IMR-90 (cell line): Measurements from ENCODE around the gene RPL35. TPM values are rescaled to one million over a fixed set of nuclear protein-coding genes. Genes with fewer than 3 reads are reported as not detected.

Source experiments
- ATAC-seq: fragments of 200-7000 bp; cut with Tn5 transposase; 2 replicates; pipeline ENCODE4 v1.9.1; 2020; ENCODE audit warnings: low read depth, mild to moderate bottlenecking, moderate library complexity
- BruUV-seq: library from RNA; stranded (reverse); fragments of 400-500 nt; replicated peaks from 2 replicates; lab custom pipeline; 2021; lab: Mats Ljungman, UMichigan
- CTCF ChIA-PET: fragments of 300-600 bp; formaldehyde crosslinking; extraction: SDS; loops from one replicate; lab custom pipeline; 2021; ENCODE audit warnings: antibody characterized with exemption; lab: Yijun Ruan, JAX
- POLR2A ChIA-PET: fragments of 300-600 bp; sonication (Branson Sonifier 250); formaldehyde crosslinking; loops from one replicate; lab custom pipeline; 2022; ENCODE audit warnings: antibody characterized with exemption; ENCODE audit not compliant: unreplicated experiment; lab: Charles Lee
- DNase-seq: peaks from one replicate; pipeline ENCODE4 v3.0.0; 2013
- H2AFZ ChIP-seq: replicated peaks from 2 replicates; pipeline ENCODE3; 2013; ENCODE audit warnings: low read length, mild to moderate bottlenecking; ENCODE audit not compliant: poor library complexity
- H2AK5ac ChIP-seq: 2 replicates; pipeline ENCODE4 v1.6.1; 2013; ENCODE audit warnings: low read depth, low read length, inconsistent platforms
- H2AK9ac ChIP-seq: replicated peaks from 2 replicates; pipeline ENCODE3; 2013; ENCODE audit warnings: mild to moderate bottlenecking, low read depth, low read length, moderate library complexity; ENCODE audit not compliant: poor library complexity
- H2BK120ac ChIP-seq: 2 replicates; pipeline ENCODE4 v1.6.1; 2013; ENCODE audit warnings: low read depth, low read length, inconsistent platforms
- H2BK15ac ChIP-seq: 3 replicates; pipeline ENCODE4 v1.6.1; 2013; ENCODE audit warnings: low read depth, low read length, inconsistent platforms
- H2BK20ac ChIP-seq: 2 replicates; pipeline ENCODE4 v1.6.1; 2013; ENCODE audit warnings: low read depth, mild to moderate bottlenecking, inconsistent platforms, low read length, moderate library complexity
- H2BK5ac ChIP-seq: 2 replicates; pipeline ENCODE4 v1.6.1; 2013; ENCODE audit warnings: mild to moderate bottlenecking, low read depth, low read length, inconsistent platforms; ENCODE audit not compliant: poor library complexity, severe bottlenecking
- H3K14ac ChIP-seq: replicated peaks from 2 replicates; pipeline ENCODE4 v1.6.1; 2013; ENCODE audit warnings: low read depth, low read length, inconsistent platforms
- H3K18ac ChIP-seq: 2 replicates; pipeline ENCODE4 v1.6.1; 2013; ENCODE audit warnings: low read depth, low read length, control low read depth
- H3K23ac ChIP-seq: 2 replicates; pipeline ENCODE4 v1.6.1; 2013; ENCODE audit warnings: low read depth, low read length, inconsistent platforms
- H3K27ac ChIP-seq: 2 replicates; pipeline ENCODE4 v1.5.1; 2013; ENCODE audit warnings: mild to moderate bottlenecking, control low read depth, low read length; ENCODE audit not compliant: insufficient read depth
- H3K27me3 ChIP-seq: 2 replicates; pipeline ENCODE4 v1.6.1; 2013; ENCODE audit warnings: low read length; ENCODE audit not compliant: control insufficient read depth, insufficient read depth
- H3K36me3 ChIP-seq: 2 replicates; pipeline ENCODE4 v1.6.1; 2013; ENCODE audit warnings: low read length, mixed read lengths; ENCODE audit not compliant: control insufficient read depth, insufficient read depth
- H3K4ac ChIP-seq: 2 replicates; pipeline ENCODE4 v1.6.1; 2013; ENCODE audit warnings: low read depth, low read length, inconsistent platforms
- H3K4me1 ChIP-seq: 2 replicates; pipeline ENCODE4 v1.6.1; 2013; ENCODE audit warnings: low read length, mixed read lengths; ENCODE audit not compliant: control insufficient read depth, insufficient read depth
- H3K4me2 ChIP-seq: 2 replicates; pipeline ENCODE4 v1.6.1; 2013; ENCODE audit warnings: low read depth, mild to moderate bottlenecking, control low read depth, low read length, moderate library complexity
- H3K4me3 ChIP-seq: 2 replicates; pipeline ENCODE4 v1.5.1; 2013; ENCODE audit warnings: low read depth, mild to moderate bottlenecking, control low read depth, low read length, moderate library complexity; ENCODE audit not compliant: insufficient read depth
- H3K56ac ChIP-seq: 2 replicates; pipeline ENCODE4 v1.6.1; 2013; ENCODE audit warnings: low read length, inconsistent platforms; ENCODE audit not compliant: insufficient read depth; ENCODE audit errors: extremely low read depth
- H3K79me1 ChIP-seq, 2 experiments: 2 replicates each; pipeline ENCODE4 v1.6.1; 2013; ENCODE audit warnings: low read length in 2 of 2, inconsistent platforms in 1 of 2, low read depth in 1 of 2
- H3K9ac ChIP-seq: 2 replicates; pipeline ENCODE4 v1.6.1; 2013; ENCODE audit warnings: low read depth, low read length, control low read depth
- H3K9me1 ChIP-seq: 2 replicates; pipeline ENCODE4 v1.6.1; 2013; ENCODE audit warnings: low read length, inconsistent platforms; ENCODE audit not compliant: insufficient read depth
- H3K9me3 ChIP-seq: 2 replicates; pipeline ENCODE4 v1.6.1; 2013; ENCODE audit warnings: low read length; ENCODE audit not compliant: control insufficient read depth, insufficient read depth
- H4K20me1 ChIP-seq: 2 replicates; pipeline ENCODE4 v1.6.1; 2013; ENCODE audit warnings: low read length, inconsistent platforms; ENCODE audit not compliant: insufficient read depth
- H4K5ac ChIP-seq: 2 replicates; pipeline ENCODE4 v1.6.1; 2013; ENCODE audit warnings: mild to moderate bottlenecking, low read depth, low read length, control low read depth
- H4K8ac ChIP-seq, 2 experiments: 2 replicates each; pipeline ENCODE4 v1.6.1; 2013; ENCODE audit warnings: low read depth in 2 of 2, low read length in 2 of 2, control low read depth in 1 of 2, inconsistent platforms in 1 of 2
- H4K91ac ChIP-seq: 2 replicates; pipeline ENCODE4 v1.6.1; 2013; ENCODE audit warnings: low read depth, low read length, inconsistent platforms; ENCODE audit not compliant: insufficient read depth
- CEBPB ChIP-seq: IDR thresholded peaks from 2 replicates; pipeline ENCODE4 v1.6.1; 2012; ENCODE audit warnings: low read depth, low read length, improper control_type of control experiment
- CTCF ChIP-seq: conservative IDR thresholded peaks from 2 replicates; pipeline ENCODE4 v1.5.1; 2012; ENCODE audit warnings: mild to moderate bottlenecking, low read depth, low read length, improper control_type of control experiment
- MAZ ChIP-seq: IDR thresholded peaks from 2 replicates; pipeline ENCODE4 v1.6.1; 2012; ENCODE audit warnings: low read depth, mild to moderate bottlenecking, low read length, improper control_type of control experiment, moderate library complexity, borderline replicate concordance
- NFE2L2 ChIP-seq: fragments of 150-350 bp; IDR thresholded peaks from 2 replicates; pipeline ENCODE4 v1.6.1; 2016; ENCODE audit warnings: low read depth, mild to moderate bottlenecking, low read length
- POLR2A ChIP-seq: IDR thresholded peaks from 2 replicates; pipeline ENCODE4 v1.6.1; 2012; ENCODE audit warnings: mild to moderate bottlenecking, low read depth, low read length
- RAD21 ChIP-seq: IDR thresholded peaks from 2 replicates; pipeline ENCODE4 v1.6.1; 2012; ENCODE audit warnings: low read length, improper control_type of control experiment
- RFX5 ChIP-seq: IDR thresholded peaks from 2 replicates; pipeline ENCODE4 v1.8.0; 2012; ENCODE audit warnings: low read depth, mild to moderate bottlenecking, low read length, moderate library complexity
- USF2 ChIP-seq: fragments of 150-350 bp; IDR thresholded peaks from 2 replicates; pipeline ENCODE4 v1.6.1; 2017; ENCODE audit warnings: mild to moderate bottlenecking, antibody characterized with exemption, low read length, low read depth
- WGBS, 2 experiments: methylation state at CpG; one replicate each; pipeline versions ENCODE4 v1.1.5 to v1.1.7; 2013; ENCODE audit warnings: missing lambda C conversion rate in 2 of 2; ENCODE audit not compliant: insufficient read length in 1 of 2; ENCODE audit errors: extremely low coverage in 2 of 2; 5-methylcytosine and 5-hydroxymethylcytosine counted together
- dilution Hi-C: fragments of 300-500 bp; cut with HindIII; formaldehyde crosslinking; loops from one replicate; pipeline ENCODE4 v1.14.3; 2018; ENCODE audit warnings: low sequenced_read_pairs; ENCODE audit not compliant: unreplicated experiment
- in situ Hi-C: fragments of 300-500 bp; cut with MboI; formaldehyde crosslinking; loops from 3 replicates; pipeline ENCODE4 v1.14.3; 2019; ENCODE audit warnings: low sequenced_read_pairs, inconsistent platforms, mixed read lengths
- intact Hi-C: fragments of 100-400 bp; cut with micrococcal nuclease; formaldehyde crosslinking; loops from 2 replicates; pipeline ENCODE4 v1.10.0; 2022
- polyA plus RNA-seq, 3 experiments: library from polyadenylated mRNA; depleted of rRNA; stranded (reverse); fragments of >200 nt; gene quantifications; 2 replicates each; pipeline ENCODE4 v1.2.3, GENCODE V29; 2012; ENCODE audit warnings: low replicate concordance in 1 of 3
- total RNA-seq: library from RNA; depleted of rRNA; stranded (reverse); fragments of >200 nt; gene quantifications from 2 replicates; pipeline ENCODE4 v1.2.3, GENCODE V29; 2012
- TF ChIP-seq, protein P1 (sequence below): fragments of 150-350 bp; IDR thresholded peaks from 2 replicates; pipeline ENCODE4 v1.6.1; 2016; ENCODE audit warnings: low read depth, mild to moderate bottlenecking, low read length, moderate library complexity, borderline replicate concordance

RPL35 gene
- total and polyA plus RNA-seq, 2 of the 4 experiments (the other 2 are of a cell fraction): 881 to 1,650 TPM

GRCh38 chr9:124877021-124877782 lies 15.4 kb upstream of the RPL35 start:
- Histone ChIP-seq H3K4me3 (no peak overlapping the region), H3K9me3 (no peaks in the 10 kb centered on the region), H3K4ac (no peak overlapping the region), H2AFZ (no peak overlapping the region), H3K9ac (no peak overlapping the region), H3K27me3 (no peaks in the 10 kb centered on the region), H3K27ac (no peak overlapping the region), H4K5ac (no peak overlapping the region), H3K56ac (no peak overlapping the region), H3K36me3 (peaks cover 73% of the 10 kb centered on the region), H3K9me1 (peaks cover 9% of the 10 kb centered on the region; the same call in 1 of the 2 replicates), H2AK9ac (no peak overlapping the region), H3K4me1 (peaks cover 5% of the 10 kb centered on the region; the same call in 1 of the 2 replicates), H4K20me1 (peaks cover 47% of the 10 kb centered on the region), H2AK5ac (no peak overlapping the region), H3K18ac (no peak overlapping the region), H3K23ac (no peak overlapping the region), H3K14ac (no peak overlapping the region), H4K91ac (no peak overlapping the region), H4K8ac (no peak overlapping the region), H3K4me2 (no peak overlapping the region), H2BK120ac (no peak overlapping the region), H3K79me1 (peaks cover 24 to 45% of the 10 kb centered on the region in 2 experiments), H2BK20ac (no peak overlapping the region), H2BK5ac (no peak overlapping the region), H2BK15ac (no peak overlapping the region)
- ChIA-PET CTCF (interaction anchor here (2.0 kb wide), 1 partner anchor 17 kb away, joined by 5 read pairs; no protein-coding TSS in a partner anchor), POLR2A (interaction anchor here (0.6 kb wide), 2 partner anchors 47 to 132 kb away, joined by 4 to 5 read pairs; no protein-coding TSS in a partner anchor)
- TSS peak; percentile 78 for BruUV-seq
- TF ChIP-seq CTCF (no peak), NFE2L2 (no peak), POLR2A (no peak), MAZ (no peak), CEBPB (no peak), RFX5 (no peak), USF2 (no peak), RAD21 (no peak)
- TF ChIP-seq, protein P1, sequence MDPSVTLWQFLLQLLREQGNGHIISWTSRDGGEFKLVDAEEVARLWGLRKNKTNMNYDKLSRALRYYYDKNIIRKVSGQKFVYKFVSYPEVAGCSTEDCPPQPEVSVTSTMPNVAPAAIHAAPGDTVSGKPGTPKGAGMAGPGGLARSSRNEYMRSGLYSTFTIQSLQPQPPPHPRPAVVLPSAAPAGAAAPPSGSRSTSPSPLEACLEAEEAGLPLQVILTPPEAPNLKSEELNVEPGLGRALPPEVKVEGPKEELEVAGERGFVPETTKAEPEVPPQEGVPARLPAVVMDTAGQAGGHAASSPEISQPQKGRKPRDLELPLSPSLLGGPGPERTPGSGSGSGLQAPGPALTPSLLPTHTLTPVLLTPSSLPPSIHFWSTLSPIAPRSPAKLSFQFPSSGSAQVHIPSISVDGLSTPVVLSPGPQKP: no peak
- WGBS, 2 experiments: 100% methylated on average over 3 to 4 of the region's 14 CpGs
- ATAC-seq: no peak
- no peak for DNase-seq
- in situ Hi-C loops: no loop called here
- dilution Hi-C loops: no loop called here
- intact Hi-C loops: no loop called here
